SU-DHL-6 (cell line): Measurements from ENCODE around the gene CBX1.

Experiments
- H2AFZ ChIP-seq: fragments of 200-600 bp; sonication (generic); 2 replicates; pipeline ENCODE4 v1.6.1; 2014; ENCODE audit warnings: low read depth, mild to moderate bottlenecking, moderate library complexity, mixed read lengths, antibody characterized with exemption, low read length; ENCODE audit not compliant: severe bottlenecking
- H3F3A ChIP-seq: fragments of 200-600 bp; shearing (Covaris generic); 2 replicates; pipeline ENCODE4 v1.6.0; 2016; ENCODE audit warnings: antibody characterized with exemption, mild to moderate bottlenecking; ENCODE audit not compliant: insufficient read depth
- H3K27ac ChIP-seq: fragments of 200-600 bp; sonication (generic); 2 replicates; pipeline ENCODE4 v1.5.1; 2016; ENCODE audit warnings: low read depth, mild to moderate bottlenecking, low read length, moderate library complexity, mixed read lengths
- H3K27me3 ChIP-seq: fragments of 200-600 bp; sonication (generic), shearing (Covaris generic); 2 replicates; pipeline ENCODE4 v1.6.0; 2014; ENCODE audit warnings: mild to moderate bottlenecking, low read length
- H3K36me3 ChIP-seq: fragments of 200-600 bp; sonication (generic); 2 replicates; pipeline ENCODE4 v1.6.1; 2014; ENCODE audit warnings: mild to moderate bottlenecking, low read length, mixed read lengths
- H3K4me2 ChIP-seq: fragments of 300-600, 200-600 bp; shearing (Covaris generic), sonication (generic); 2 replicates; pipeline ENCODE4 v1.6.0; 2014; ENCODE audit warnings: low read length, low read depth, mild to moderate bottlenecking; ENCODE audit not compliant: poor library complexity, severe bottlenecking
- H3K4me3 ChIP-seq: fragments of 200-600 bp; sonication (generic); 2 replicates; pipeline ENCODE4 v1.5.1; 2014; ENCODE audit warnings: antibody characterized with exemption, low read length, mild to moderate bottlenecking, mixed read lengths; ENCODE audit not compliant: insufficient read depth, poor library complexity, severe bottlenecking
- H3K79me2 ChIP-seq: fragments of 200-600 bp; sonication (generic); 2 replicates; pipeline ENCODE4 v1.6.1; 2014; ENCODE audit warnings: mild to moderate bottlenecking, low read length, moderate library complexity; ENCODE audit not compliant: insufficient read depth
- H3K9ac ChIP-seq: fragments of 200-600 bp; sonication (generic); 2 replicates; pipeline ENCODE4 v1.7.0; 2014; ENCODE audit warnings: mild to moderate bottlenecking, low read length
- H3K9me2 ChIP-seq: fragments of 200-600 bp; sonication (generic); replicated peaks from 2 replicates; pipeline ENCODE4 v1.6.1; 2014; ENCODE audit warnings: low read length; ENCODE audit not compliant: insufficient read depth
- H3K9me3 ChIP-seq: fragments of 200-600 bp; sonication (generic); 2 replicates; pipeline ENCODE4 v1.6.1; 2014; ENCODE audit warnings: low read length, mixed read lengths; ENCODE audit not compliant: insufficient read depth
- H4K20me1 ChIP-seq: fragments of 200-600 bp; sonication (generic); 2 replicates; pipeline ENCODE4 v1.6.1; 2014; ENCODE audit warnings: low read depth, mild to moderate bottlenecking, antibody characterized with exemption, low read length, moderate library complexity, mixed read lengths
- CTCF ChIP-seq: fragments of 200-600 bp; sonication (generic); IDR thresholded peaks from one replicate; pipeline ENCODE4 v1.5.1; 2017; ENCODE audit warnings: antibody characterized with exemption, mild to moderate bottlenecking, low read length, moderate library complexity; ENCODE audit not compliant: insufficient read depth, poor library complexity, severe bottlenecking
- EZH2phosphoT487 ChIP-seq: fragments of 200-600 bp; sonication (generic), shearing (Covaris generic); conservative IDR thresholded peaks from 2 replicates; pipeline ENCODE4 v1.6.1; 2018; ENCODE audit warnings: mild to moderate bottlenecking, antibody characterized with exemption, low read length, moderate library complexity, mixed read lengths

CBX1 gene

GRCh38 chr17:48025040-48025903, 76.0 kb downstream of the CBX1 start:
- peak overlapping the region; percentile 52 for H3K4me3 ChIP-seq
- no peaks in the 10 kb centered on the region for H3K9me2 ChIP-seq
- peak overlapping the region; percentile 55 for H2AFZ ChIP-seq
- no peaks in the 10 kb centered on the region for H3K79me2 ChIP-seq
- no peak overlapping the region for H3K27ac ChIP-seq
- H3K4me2 ChIP-seq: peak overlapping the region; percentile 66
- H3K36me3 ChIP-seq: no peaks in the 10 kb centered on the region
- H4K20me1 ChIP-seq: no peaks in the 10 kb centered on the region
- no peaks in the 10 kb centered on the region for H3K27me3 ChIP-seq
- no peaks in the 10 kb centered on the region for H3K9me3 ChIP-seq
- peak overlapping the region; percentile 42; the same call in 1 of the 2 replicates for H3K9ac ChIP-seq
- no peak for TF ChIP-seq EZH2phosphoT487
- TF ChIP-seq CTCF: peak; percentile 70
- no peaks in the 10 kb centered on the region for H3F3A ChIP-seq

GRCh38 chr17:48024149-48025039, 76.9 kb downstream of the CBX1 start:
- Histone ChIP-seq H3K79me2 (no peaks in the 10 kb centered on the region), H3K36me3 (no peaks in the 10 kb centered on the region), H3K4me3 (peak overlapping the region; percentile 52), H3K9me3 (no peaks in the 10 kb centered on the region), H3K27me3 (no peaks in the 10 kb centered on the region), H4K20me1 (no peaks in the 10 kb centered on the region), H3K9ac (peak overlapping the region; percentile 44), H3F3A (no peaks in the 10 kb centered on the region), H2AFZ (peak overlapping the region; percentile 46), H3K9me2 (no peaks in the 10 kb centered on the region), H3K27ac (no peak overlapping the region), H3K4me2 (peak overlapping the region; percentile 66)
- TF ChIP-seq CTCF (no peak), EZH2phosphoT487 (no peak)

GRCh38 chr17:48023400-48024148, 77.7 kb downstream of the CBX1 start:
- peak overlapping the region; percentile 44 for H3K9ac ChIP-seq
- H3K4me3 ChIP-seq: peak overlapping the region; percentile 52
- no peaks in the 10 kb centered on the region for H3K9me3 ChIP-seq
- no peaks in the 10 kb centered on the region for H4K20me1 ChIP-seq
- H2AFZ ChIP-seq: peak overlapping the region; percentile 46
- H3K27me3 ChIP-seq: no peaks in the 10 kb centered on the region
- H3K79me2 ChIP-seq: no peaks in the 10 kb centered on the region
- no peaks in the 10 kb centered on the region for H3K36me3 ChIP-seq
- H3K27ac ChIP-seq: no peak overlapping the region
- H3K4me2 ChIP-seq: peak overlapping the region; percentile 66
- H3F3A ChIP-seq: no peaks in the 10 kb centered on the region
- TF ChIP-seq CTCF (peak; percentile 22), EZH2phosphoT487 (no peak)
- no peaks in the 10 kb centered on the region for H3K9me2 ChIP-seq
